DMS153 treated with DMSO at 0.1 percent for 48 hours (cell line): ENCODE results near the gene SAMM50.

Source experiments
- DNase-seq: peaks from one replicate; lab custom pipeline; 2025; ENCODE audit not compliant: unreplicated experiment; lab: John Stamatoyannopoulos, UW

Gene SAMM50

GRCh38 chr22:43976861-43977795, 21.9 kb downstream of the SAMM50 start:
- DNase-seq: no peak

- DNase-seq: no peak
Measured at GRCh38 chr22:43978558-43978957, 23.3 kb downstream of the SAMM50 start.

DNA sequence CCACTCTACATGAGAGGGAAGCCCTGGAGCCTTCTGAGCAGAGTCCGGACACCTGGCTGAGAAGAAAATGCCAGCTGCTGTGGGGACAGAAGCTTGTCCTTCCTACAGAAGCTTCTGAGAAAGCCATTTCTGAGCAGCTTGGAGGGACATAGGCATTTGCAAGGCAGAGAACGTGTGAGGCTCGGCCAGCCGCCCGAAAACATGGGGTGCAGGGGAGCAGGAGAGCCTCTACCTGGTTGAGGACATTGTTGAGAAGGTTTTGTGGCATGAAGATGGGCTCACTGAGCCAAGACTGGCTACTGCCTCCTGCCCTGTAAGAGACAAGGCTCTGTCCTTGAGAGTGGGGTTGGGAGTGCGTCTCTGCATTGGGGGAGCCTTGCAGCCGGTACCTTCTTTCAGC, 25.3 kb downstream of the SAMM50 start:
- DNase-seq: no peak

DNA sequence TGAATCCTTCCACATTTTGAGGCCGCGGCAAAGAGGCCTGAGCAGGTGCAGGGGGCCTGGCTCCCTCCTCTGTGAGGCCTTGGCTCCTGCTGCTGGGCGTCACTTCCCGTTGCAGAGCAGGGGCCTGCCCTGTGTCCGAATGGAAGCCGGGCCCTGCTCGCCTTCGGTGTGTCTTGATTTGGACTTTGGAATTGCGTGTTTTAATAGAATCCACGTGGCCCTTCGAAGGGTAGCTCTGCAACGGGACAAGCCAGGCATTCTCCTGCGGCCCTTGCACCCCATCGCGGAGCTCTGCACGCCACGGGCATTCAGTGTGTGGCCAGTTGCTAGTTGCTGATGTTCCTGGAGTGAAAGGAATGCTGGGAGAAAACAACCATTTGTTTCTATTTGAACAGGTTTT, 25.8 kb downstream of the SAMM50 start:
- DNase-seq: no peak

DNA sequence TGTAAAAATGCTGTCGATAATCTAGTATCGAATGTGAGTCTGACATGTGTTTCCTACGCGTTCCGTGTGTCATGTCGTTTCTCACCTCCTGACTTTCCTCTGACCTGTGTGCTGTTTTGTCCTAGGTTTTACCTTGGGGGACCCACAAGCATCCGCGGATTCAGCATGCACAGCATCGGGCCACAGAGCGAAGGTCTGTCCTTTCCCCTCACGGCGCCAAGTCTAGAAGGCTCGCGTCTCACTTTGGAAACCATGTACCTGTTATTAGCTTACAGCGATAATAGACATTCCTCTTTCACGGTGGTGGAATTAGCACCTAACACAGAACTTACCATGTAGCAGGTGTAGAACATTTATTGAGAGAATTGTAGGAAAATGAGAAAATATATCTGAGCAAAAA, 28.6 kb downstream of the SAMM50 start:
- DNase-seq: no peak

DNA sequence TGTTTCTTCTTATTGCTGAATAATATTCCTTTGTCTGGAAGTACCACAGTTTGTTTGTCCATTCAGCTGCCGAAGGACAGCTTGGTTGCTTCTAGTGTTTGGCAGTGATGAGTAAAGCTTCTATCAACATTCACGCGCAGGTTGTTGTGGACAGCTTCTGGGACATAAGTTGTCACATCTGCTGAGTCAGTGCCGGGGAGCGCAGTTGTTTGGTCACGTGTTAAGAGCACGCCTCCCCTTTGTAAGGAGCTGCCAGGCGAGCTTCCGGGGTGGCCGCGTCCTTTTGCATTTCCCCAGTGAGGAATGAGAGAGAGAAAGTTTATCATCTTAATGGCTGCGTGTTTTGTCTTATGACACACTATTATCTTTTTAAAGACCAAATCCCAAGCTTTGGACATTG, 30.3 kb downstream of the SAMM50 start:
- peak; percentile 51 for DNase-seq

DNA sequence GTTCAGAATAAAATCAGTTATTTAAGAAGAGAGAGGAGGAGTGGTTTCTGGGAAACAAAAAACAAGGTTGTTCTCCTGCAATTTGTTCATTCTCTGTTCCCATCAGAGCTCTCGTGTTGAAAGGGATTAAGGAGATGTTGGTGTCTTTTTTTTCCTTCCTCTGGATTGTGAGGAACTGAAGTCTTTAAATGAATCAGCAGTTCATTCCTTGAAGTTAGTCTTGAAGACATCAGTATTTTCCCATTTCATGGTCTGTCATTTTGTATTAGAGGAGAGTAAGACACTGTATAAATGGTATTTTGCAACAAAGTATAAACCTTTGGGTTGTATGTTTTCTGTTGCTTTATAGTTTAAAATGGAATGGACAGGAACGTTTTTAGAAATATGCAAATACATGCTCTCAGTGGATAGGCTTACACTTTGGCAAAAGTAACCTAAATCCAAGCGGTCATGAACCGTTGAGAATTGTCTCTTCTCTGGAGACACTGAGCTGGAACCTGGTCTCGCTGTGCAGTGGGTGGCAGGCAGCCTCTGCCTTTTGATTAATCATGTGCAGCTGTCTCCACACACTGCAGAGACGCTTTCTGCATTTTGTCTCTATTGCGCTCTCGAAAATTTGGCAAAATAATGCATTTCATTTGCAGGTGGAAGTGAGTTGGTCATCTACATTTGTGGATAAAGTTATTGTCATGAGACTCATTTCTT, 33.0 kb downstream of the SAMM50 start:
- no peak for DNase-seq

- no peak for DNase-seq
Measured at GRCh38 chr22:43988960-43989359, 33.7 kb downstream of the SAMM50 start.

- DNase-seq: no peak
Measured at GRCh38 chr22:43990044-43990443, 34.8 kb downstream of the SAMM50 start.

DNA sequence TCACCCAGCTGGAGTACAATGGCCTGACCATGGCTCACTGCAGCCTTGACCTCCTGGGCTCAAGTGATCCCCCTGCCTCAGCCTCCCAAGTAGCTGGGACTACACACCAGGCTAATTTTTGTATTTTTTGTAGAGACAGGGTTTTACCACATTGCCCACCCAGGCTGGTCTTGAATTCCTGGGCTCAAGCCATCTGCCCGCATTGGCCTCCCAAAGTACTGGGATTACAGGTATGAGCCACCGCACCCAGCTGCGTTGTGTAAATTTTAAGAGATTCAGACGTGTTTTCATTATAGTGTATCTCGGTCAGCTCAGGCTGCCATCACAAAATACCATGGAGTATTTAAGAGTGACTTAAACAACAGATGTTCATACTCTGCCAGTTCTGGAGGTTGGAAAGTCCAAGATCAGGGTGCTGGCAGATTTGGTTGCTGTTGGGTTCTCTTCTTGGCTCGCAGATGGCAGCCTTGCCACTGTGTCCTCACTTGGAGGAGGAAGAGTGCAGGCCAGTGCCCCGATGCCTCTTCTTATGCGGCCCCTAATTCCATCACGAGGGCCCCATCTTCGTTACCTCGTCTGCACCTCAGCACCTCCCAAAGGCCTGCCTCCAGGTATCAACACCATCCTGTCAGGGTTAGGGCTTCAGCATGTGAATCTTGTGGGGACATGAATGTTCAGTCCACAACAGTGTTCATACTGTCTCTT, 36.2 kb downstream of the SAMM50 start:
- no peak for DNase-seq

DNA sequence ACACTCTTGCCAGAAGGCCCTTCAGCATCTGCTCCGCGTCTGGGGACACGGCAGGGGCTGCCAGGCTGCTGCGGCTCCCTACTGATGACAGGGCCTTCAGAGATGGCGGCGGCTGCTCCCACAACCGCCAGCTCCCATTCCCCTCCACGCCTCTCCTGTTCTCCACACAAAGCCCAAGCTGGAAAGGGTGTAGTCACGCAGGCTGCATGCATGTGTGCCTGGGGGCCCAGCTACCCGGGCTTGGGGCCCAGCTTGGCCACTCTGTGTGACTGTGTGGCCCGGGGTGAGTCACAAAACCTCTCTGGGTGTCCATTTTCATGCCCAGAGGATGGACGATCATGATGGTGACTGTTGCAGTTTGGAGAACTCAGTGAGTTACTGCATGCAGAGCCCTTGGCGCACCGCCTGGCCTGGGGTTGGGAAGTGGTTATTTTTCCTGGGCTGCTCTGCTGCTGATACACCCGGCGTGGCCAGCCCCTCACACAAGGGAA, 37.1 kb downstream of the SAMM50 start:
- no peak for DNase-seq

- peak; percentile 22 for DNase-seq
Measured at GRCh38 chr22:43993072-43993760, 38.0 kb downstream of the SAMM50 start.

GRCh38 chr22:43994006-43994405, 38.8 kb downstream of the SAMM50 start:
- DNase-seq: no peak

DNA sequence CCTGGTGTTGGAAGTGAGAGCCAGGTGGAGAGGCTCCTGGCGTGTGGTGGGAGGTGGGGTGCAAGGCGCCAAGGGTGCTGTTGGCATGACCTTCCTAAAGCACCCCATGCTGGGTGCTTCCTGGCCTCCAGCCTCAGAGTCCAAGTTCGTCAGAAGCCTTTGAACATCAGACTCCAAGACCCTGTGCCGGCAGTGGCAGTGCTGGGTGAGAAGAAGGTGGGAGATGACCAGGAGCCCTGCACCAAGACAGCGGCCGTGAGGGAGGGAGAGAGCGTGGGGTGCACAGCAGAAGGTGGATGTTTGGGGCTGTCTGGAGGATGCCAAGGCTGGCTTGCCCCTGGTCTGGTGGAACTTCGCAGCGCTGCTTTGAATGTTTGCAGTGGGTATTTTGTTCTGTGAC, 39.2 kb downstream of the SAMM50 start:
- DNase-seq: no peak

DNA sequence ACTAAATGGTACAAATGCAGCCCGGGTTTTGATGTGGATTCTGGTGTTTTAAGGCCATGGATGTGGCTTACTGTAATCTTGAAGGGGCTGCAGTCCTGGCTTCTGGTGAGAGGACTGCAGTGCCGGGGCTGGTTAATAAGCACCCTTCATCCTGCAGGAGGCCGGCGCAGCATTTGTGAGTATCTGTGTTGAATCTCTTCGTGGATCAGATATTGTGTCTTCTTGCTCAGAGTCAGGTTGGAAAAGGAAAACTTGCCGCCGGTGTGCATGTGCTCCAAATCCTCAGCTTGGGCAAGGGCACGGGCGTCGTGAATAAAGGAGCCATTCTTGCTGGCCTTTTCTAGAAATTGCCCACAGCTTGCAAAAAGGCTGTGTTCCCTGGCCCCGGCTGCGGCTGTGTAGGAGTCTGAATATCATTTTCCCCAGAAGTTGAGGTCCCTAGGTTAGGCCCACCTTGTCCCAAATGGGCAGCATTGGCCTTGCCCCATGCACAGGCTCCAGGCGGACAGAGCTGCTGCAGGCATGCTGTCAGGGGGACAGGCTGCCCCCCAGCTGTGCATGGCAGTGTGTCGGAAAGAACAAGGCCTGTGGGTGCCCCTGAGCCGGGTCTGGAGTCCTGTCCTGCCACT, 39.9 kb downstream of the SAMM50 start:
- no peak for DNase-seq

DNA sequence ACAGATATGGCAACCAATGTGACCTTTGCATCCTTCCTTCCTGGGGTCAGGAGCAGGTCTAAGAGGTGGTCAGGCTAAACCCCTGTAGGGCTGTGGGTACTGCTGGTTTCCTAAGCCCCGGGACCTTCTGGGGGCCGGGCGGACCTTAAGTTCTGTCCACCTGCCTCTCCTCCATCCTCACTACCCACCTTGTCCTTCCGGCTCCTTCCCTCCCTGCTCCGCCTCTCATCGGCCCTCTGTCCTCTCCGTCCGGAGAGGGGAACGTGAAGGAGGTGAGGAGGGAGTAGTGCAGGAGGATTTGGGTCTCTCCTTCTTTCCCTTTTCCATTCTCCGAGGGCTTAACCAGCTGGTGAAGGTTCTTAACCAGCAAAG, 40.5 kb downstream of the SAMM50 start:
- DNase-seq: no peak

DNA sequence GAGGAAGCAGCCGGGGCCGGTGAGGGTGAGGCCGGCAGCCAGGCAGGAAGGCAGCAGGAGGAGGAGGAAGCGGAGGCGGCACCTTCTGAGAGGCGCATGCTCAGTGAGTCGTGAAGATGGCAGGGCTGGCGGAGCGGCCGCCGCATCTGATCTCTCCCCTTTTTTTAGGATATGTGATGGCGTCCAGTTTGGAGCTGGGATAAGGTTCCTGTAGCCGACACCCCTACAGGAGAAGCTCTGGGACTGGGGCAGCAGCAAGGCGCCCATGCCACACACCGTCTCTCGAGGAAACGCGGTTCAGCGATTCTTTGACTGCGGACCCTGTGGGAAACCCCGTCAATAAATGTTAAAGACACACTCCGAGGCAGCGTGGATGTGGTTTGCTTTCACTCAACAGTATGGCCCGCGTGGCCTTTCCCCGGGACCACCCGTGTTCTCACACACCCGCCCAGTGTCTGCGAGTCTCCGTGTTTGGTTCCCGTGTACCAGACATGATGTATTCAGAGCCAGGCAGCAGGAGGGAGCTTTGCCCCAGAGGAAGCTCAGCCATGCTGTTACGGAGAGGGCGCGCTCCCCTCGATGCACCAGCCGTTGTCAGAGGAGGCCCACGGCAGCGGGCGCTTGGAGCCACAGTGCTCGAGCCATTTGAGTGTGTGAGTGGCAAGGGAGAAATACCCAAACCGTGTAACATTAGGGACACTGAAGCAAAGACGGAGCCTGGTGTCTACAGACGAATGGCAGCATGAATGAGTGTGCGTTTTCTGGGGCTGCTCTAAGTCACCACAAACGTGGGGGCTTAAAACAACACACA, 41.1 kb downstream of the SAMM50 start:
- no peak for DNase-seq

DNA sequence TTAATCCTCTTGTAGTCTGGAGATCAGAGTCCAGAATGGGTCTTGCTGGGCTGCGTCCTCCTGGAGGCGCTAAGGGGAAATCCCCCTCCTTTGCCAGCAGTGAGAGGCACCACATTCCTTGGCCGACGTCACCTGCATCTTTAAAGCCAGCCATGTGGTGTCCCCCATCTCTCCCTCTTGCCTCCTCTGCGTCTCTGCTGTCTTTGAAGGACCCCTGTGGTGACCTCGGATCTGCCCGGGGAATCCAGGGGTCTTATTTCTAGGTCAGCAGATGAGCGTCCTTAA, 41.7 kb downstream of the SAMM50 start:
- DNase-seq: no peak

GRCh38 chr22:43998679-43999264, 43.5 kb downstream of the SAMM50 start:
- DNase-seq: no peak

DNA sequence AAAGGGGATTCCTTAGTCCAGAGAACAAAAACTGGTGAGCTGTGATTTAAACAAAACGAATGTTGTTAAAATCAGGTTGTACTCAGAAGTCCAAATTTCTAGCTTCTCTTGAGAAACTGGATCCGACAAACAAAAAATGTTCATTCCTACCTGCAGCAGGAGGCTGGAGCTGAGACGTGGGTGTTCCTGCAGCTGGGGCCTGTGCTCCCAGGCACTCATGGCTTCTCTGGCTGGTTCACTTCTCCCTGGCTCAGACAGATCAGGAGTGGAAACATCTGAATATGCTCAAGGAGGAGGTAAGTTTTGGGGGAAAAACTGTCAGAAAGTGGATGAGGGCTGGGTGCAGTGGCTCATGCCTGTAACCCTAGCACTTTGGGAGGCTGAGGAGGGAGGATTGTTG, 44.1 kb downstream of the SAMM50 start:
- no peak for DNase-seq
